Measurements from ENCODE around the gene CFAP46. TPM values are rescaled to one million over a fixed set of nuclear protein-coding genes. Genes with fewer than 3 reads are reported as not detected.

Gene CFAP46
- total and polyA plus RNA-seq, 2 of the 8 experiments (the other 6 are each of a cell fraction or from before 2014, with no cell fraction given) = 2.6 to 4.8 TPM

DNA sequence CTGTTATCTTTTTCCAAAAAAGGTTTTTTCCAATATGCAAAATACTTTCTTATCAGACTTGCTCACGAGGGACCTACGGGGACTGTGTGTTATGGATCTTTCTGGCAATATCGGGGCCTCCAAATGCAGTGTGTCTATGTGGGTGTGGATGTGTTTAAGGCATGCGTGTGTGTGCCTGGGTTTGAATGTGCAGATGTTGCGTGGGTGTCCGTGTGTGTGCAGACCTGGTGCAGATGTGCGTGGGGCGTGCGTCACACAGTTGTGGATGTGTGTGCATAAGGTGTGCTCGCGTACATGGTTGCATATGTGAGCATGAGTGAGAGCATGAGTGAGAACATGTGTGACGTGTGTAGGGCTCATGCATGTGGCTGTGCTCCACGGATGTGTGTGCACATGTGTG is 176.1 kb downstream of the CFAP46 start (continued):
- TF ChIP-seq, protein P1, sequence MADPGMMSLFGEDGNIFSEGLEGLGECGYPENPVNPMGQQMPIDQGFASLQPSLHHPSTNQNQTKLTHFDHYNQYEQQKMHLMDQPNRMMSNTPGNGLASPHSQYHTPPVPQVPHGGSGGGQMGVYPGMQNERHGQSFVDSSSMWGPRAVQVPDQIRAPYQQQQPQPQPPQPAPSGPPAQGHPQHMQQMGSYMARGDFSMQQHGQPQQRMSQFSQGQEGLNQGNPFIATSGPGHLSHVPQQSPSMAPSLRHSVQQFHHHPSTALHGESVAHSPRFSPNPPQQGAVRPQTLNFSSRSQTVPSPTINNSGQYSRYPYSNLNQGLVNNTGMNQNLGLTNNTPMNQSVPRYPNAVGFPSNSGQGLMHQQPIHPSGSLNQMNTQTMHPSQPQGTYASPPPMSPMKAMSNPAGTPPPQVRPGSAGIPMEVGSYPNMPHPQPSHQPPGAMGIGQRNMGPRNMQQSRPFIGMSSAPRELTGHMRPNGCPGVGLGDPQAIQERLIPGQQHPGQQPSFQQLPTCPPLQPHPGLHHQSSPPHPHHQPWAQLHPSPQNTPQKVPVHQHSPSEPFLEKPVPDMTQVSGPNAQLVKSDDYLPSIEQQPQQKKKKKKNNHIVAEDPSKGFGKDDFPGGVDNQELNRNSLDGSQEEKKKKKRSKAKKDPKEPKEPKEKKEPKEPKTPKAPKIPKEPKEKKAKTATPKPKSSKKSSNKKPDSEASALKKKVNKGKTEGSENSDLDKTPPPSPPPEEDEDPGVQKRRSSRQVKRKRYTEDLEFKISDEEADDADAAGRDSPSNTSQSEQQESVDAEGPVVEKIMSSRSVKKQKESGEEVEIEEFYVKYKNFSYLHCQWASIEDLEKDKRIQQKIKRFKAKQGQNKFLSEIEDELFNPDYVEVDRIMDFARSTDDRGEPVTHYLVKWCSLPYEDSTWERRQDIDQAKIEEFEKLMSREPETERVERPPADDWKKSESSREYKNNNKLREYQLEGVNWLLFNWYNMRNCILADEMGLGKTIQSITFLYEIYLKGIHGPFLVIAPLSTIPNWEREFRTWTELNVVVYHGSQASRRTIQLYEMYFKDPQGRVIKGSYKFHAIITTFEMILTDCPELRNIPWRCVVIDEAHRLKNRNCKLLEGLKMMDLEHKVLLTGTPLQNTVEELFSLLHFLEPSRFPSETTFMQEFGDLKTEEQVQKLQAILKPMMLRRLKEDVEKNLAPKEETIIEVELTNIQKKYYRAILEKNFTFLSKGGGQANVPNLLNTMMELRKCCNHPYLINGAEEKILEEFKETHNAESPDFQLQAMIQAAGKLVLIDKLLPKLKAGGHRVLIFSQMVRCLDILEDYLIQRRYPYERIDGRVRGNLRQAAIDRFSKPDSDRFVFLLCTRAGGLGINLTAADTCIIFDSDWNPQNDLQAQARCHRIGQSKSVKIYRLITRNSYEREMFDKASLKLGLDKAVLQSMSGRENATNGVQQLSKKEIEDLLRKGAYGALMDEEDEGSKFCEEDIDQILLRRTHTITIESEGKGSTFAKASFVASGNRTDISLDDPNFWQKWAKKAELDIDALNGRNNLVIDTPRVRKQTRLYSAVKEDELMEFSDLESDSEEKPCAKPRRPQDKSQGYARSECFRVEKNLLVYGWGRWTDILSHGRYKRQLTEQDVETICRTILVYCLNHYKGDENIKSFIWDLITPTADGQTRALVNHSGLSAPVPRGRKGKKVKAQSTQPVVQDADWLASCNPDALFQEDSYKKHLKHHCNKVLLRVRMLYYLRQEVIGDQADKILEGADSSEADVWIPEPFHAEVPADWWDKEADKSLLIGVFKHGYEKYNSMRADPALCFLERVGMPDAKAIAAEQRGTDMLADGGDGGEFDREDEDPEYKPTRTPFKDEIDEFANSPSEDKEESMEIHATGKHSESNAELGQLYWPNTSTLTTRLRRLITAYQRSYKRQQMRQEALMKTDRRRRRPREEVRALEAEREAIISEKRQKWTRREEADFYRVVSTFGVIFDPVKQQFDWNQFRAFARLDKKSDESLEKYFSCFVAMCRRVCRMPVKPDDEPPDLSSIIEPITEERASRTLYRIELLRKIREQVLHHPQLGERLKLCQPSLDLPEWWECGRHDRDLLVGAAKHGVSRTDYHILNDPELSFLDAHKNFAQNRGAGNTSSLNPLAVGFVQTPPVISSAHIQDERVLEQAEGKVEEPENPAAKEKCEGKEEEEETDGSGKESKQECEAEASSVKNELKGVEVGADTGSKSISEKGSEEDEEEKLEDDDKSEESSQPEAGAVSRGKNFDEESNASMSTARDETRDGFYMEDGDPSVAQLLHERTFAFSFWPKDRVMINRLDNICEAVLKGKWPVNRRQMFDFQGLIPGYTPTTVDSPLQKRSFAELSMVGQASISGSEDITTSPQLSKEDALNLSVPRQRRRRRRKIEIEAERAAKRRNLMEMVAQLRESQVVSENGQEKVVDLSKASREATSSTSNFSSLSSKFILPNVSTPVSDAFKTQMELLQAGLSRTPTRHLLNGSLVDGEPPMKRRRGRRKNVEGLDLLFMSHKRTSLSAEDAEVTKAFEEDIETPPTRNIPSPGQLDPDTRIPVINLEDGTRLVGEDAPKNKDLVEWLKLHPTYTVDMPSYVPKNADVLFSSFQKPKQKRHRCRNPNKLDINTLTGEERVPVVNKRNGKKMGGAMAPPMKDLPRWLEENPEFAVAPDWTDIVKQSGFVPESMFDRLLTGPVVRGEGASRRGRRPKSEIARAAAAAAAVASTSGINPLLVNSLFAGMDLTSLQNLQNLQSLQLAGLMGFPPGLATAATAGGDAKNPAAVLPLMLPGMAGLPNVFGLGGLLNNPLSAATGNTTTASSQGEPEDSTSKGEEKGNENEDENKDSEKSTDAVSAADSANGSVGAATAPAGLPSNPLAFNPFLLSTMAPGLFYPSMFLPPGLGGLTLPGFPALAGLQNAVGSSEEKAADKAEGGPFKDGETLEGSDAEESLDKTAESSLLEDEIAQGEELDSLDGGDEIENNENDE (IDR thresholded peaks at IDR 0.05; ENCODE audit: insufficient replicate concordance, low read length) = no peak
- TF ChIP-seq SP4 (IDR thresholded peaks at IDR 0.05; ENCODE audit: low read length) (no peak), MAFK (IDR thresholded peaks at IDR 0.05; ENCODE audit: low read depth, low read length) (no peak), SIRT6 (IDR thresholded peaks at IDR 0.05; ENCODE audit: low read length) (no peak), TCF12 (IDR thresholded peaks at IDR 0.05; ENCODE audit: low read depth, low read length) (no peak), CREB1 (IDR thresholded peaks at IDR 0.05) (no peak), SAP30 (IDR thresholded peaks at IDR 0.05; ENCODE audit: insufficient read depth, insufficient replicate concordance, low read length) (no peak), PHF8 (conservative IDR thresholded peaks at IDR 0.05; ENCODE audit: low read depth, low read length) (no peak), SRF (IDR thresholded peaks at IDR 0.05; ENCODE audit: low read depth, low read length) (no peak), POU5F1 (IDR thresholded peaks at IDR 0.05; ENCODE audit: low read depth, low read length) (no peak)
